H1 (cell line): ENCODE results near the gene CDH1. TPM values are rescaled to one million over a fixed set of nuclear protein-coding genes. Genes with fewer than 3 reads are reported as not detected.

Experiments used
- CTCF ChIA-PET: fragments of 300-600 bp; sonication (Branson Sonifier 250); formaldehyde crosslinking; loops from one replicate; lab custom pipeline; 2021; ENCODE audit not compliant: partially characterized antibody; lab: Charles Lee
- POLR2A ChIA-PET: fragments of 300-600 bp; sonication (Branson Sonifier 250); formaldehyde crosslinking; loops from one replicate; lab custom pipeline; 2021; ENCODE audit warnings: inconsistent platforms; ENCODE audit not compliant: partially characterized antibody; lab: Charles Lee
- DNase-seq, 2 experiments: peaks; one replicate each; pipeline versions ENCODE4 v3.0.0 to v3.0.0-alpha.2; 2010 to 2022; ENCODE audit warnings: low spot score in 2 of 2, low read depth in 1 of 2, mixed read lengths in 1 of 2
- FAIRE-seq: peaks from 2 replicates; lab custom pipeline; 2011; peaks lifted over from hg19 to GRCh38; lab: Jason Lieb, UNC
- H2AFZ ChIP-seq: 2 replicates; pipeline ENCODE4 v1.8.1; 2012; ENCODE audit warnings: low read length, inconsistent platforms
- H2AK5ac ChIP-seq: 2 replicates; pipeline ENCODE4 v1.6.1; 2013; ENCODE audit warnings: low read depth, low read length
- H2BK120ac ChIP-seq: replicated peaks from 2 replicates; pipeline ENCODE3; 2013; ENCODE audit warnings: low read depth, low read length, inconsistent platforms
- H2BK12ac ChIP-seq: 2 replicates; pipeline ENCODE4 v1.6.1; 2013; ENCODE audit warnings: low read depth, low read length
- H2BK15ac ChIP-seq: 2 replicates; pipeline ENCODE4 v1.6.1; 2013; ENCODE audit warnings: low read length
- H2BK20ac ChIP-seq: 2 replicates; pipeline ENCODE4 v1.6.1; 2013; ENCODE audit warnings: low read length
- H2BK5ac ChIP-seq: 2 replicates; pipeline ENCODE4 v1.6.1; 2013; ENCODE audit warnings: low read depth, low read length
- H3K14ac ChIP-seq: 2 replicates; pipeline ENCODE4 v1.6.1; 2013; ENCODE audit warnings: inconsistent platforms; ENCODE audit not compliant: insufficient read length
- H3K18ac ChIP-seq: 2 replicates; pipeline ENCODE4 v1.6.1; 2013; ENCODE audit warnings: low read length; ENCODE audit errors: extremely low read depth
- H3K23ac ChIP-seq: 2 replicates; pipeline ENCODE4 v1.6.1; 2013; ENCODE audit warnings: inconsistent platforms; ENCODE audit not compliant: insufficient read length
- H3K23me2 ChIP-seq: 2 replicates; pipeline ENCODE4 v1.6.1; 2013; ENCODE audit warnings: low read depth, low read length
- H3K27ac ChIP-seq: 2 replicates; pipeline ENCODE4 v1.6.1; 2011; ENCODE audit warnings: low read depth, low read length, inconsistent platforms
- H3K27me3 ChIP-seq, 4 experiments: replicated peaks in 1 of 4; 1 replicate in 1 of 4; 2 replicates in 3 of 4; pipeline versions ENCODE4 v1.6.1 to v1.8.1; 2011 to 2013; ENCODE audit warnings: low read length in 3 of 4, mild to moderate bottlenecking in 3 of 4, inconsistent platforms in 2 of 4, mixed read lengths in 2 of 4, moderate library complexity in 1 of 4; ENCODE audit not compliant: control insufficient read depth in 3 of 4, insufficient read depth in 3 of 4; ENCODE audit errors: extremely low read depth in 1 of 4
- H3K36me3 ChIP-seq, 4 experiments: 2 replicates each; pipeline versions ENCODE4 v1.6.1 to v1.8.1; 2011 to 2013; ENCODE audit warnings: mild to moderate bottlenecking in 4 of 4, low read length in 3 of 4, moderate library complexity in 2 of 4, control low read depth in 1 of 4, inconsistent platforms in 1 of 4; ENCODE audit not compliant: insufficient read depth in 4 of 4, control insufficient read depth in 2 of 4
- H3K4ac ChIP-seq: replicated peaks from 2 replicates; pipeline ENCODE3; 2013; ENCODE audit warnings: low read length, low read depth, mixed read lengths, inconsistent platforms; ENCODE audit not compliant: insufficient read length
- H3K4me1 ChIP-seq, 4 experiments: replicated peaks in 1 of 4; 1 replicate in 1 of 4; 2 replicates in 3 of 4; pipeline versions ENCODE4 v1.6.1 to v1.8.1; 2011 to 2013; ENCODE audit warnings: low read length in 3 of 4, inconsistent platforms in 2 of 4, mixed read lengths in 1 of 4; ENCODE audit not compliant: insufficient read depth in 4 of 4, control insufficient read depth in 3 of 4
- H3K4me2 ChIP-seq, 2 experiments: 2 replicates each; pipeline versions ENCODE4 v1.6.1 to v1.8.1; 2011 to 2013; ENCODE audit warnings: low read depth in 2 of 2, low read length in 2 of 2, control low read depth in 1 of 2, inconsistent platforms in 1 of 2, mild to moderate bottlenecking in 1 of 2; ENCODE audit not compliant: insufficient read depth in 1 of 2
- H3K4me3 ChIP-seq, 4 experiments: fragments of 200-600, 300-600 bp in 1 of 4; sonication (generic), shearing (Covaris generic), sonication (Bioruptor Twin) in 1 of 4; 2 replicates each; pipeline versions ENCODE4 v1.5.1 to v1.8.1; 2011 to 2016; ENCODE audit warnings: low read length in 4 of 4, low read depth in 3 of 4, control low read depth in 2 of 4, inconsistent platforms in 2 of 4, mild to moderate bottlenecking in 2 of 4, mixed read lengths in 1 of 4, moderate library complexity in 1 of 4; ENCODE audit not compliant: insufficient read depth in 2 of 4; ENCODE audit errors: extremely low read depth in 1 of 4
- H3K56ac ChIP-seq: replicated peaks from 2 replicates; pipeline ENCODE3; 2013; ENCODE audit warnings: low read depth, mild to moderate bottlenecking, mixed read lengths, low read length, inconsistent platforms; ENCODE audit not compliant: insufficient read length
- H3K79me1 ChIP-seq: 2 replicates; pipeline ENCODE4 v1.6.1; 2013; ENCODE audit warnings: low read depth, low read length, control low read depth
- H3K79me2 ChIP-seq, 2 experiments: 2 replicates each; pipeline versions ENCODE4 v1.6.1 to v1.8.1; 2012 to 2013; ENCODE audit warnings: low read length in 2 of 2, mild to moderate bottlenecking in 2 of 2, inconsistent platforms in 1 of 2; ENCODE audit not compliant: insufficient read depth in 2 of 2, control insufficient read depth in 1 of 2
- H3K9ac ChIP-seq, 4 experiments: replicated peaks in 1 of 4; 1 replicate in 1 of 4; 2 replicates in 3 of 4; pipeline versions ENCODE4 v1.6.1 to v1.8.1; 2011 to 2013; ENCODE audit warnings: low read depth in 3 of 4, low read length in 3 of 4, control low read depth in 2 of 4, mild to moderate bottlenecking in 2 of 4, moderate library complexity in 2 of 4, inconsistent platforms in 1 of 4; ENCODE audit errors: extremely low read depth in 1 of 4
- H3K9me3 ChIP-seq, 2 experiments: 2 replicates each; pipeline versions ENCODE4 v1.6.1 to v1.8.1; 2012 to 2013; ENCODE audit warnings: mild to moderate bottlenecking in 2 of 2, moderate library complexity in 2 of 2, control low read depth in 1 of 2, inconsistent platforms in 1 of 2, low read depth in 1 of 2, low read length in 1 of 2, mixed read lengths in 1 of 2; ENCODE audit not compliant: insufficient read depth in 2 of 2
- H4K20me1 ChIP-seq, 2 experiments: replicated peaks in 1 of 2; 2 replicates each; pipeline versions ENCODE3 to v1.8.1; 2011 to 2013; ENCODE audit warnings: inconsistent platforms in 2 of 2, low read length in 2 of 2, mild to moderate bottlenecking in 1 of 2; ENCODE audit not compliant: insufficient read depth in 2 of 2, control insufficient read depth in 1 of 2
- H4K5ac ChIP-seq: 2 replicates; pipeline ENCODE4 v1.6.1; 2013; ENCODE audit warnings: low read length, low read depth, mixed read lengths, inconsistent platforms; ENCODE audit not compliant: insufficient read length
- H4K8ac ChIP-seq: 2 replicates; pipeline ENCODE4 v1.8.0; 2013; ENCODE audit warnings: mild to moderate bottlenecking, moderate library complexity, low read length, inconsistent platforms; ENCODE audit not compliant: insufficient read depth; ENCODE audit errors: extremely low read depth
- H4K91ac ChIP-seq: replicated peaks from 2 replicates; pipeline ENCODE3; 2013; ENCODE audit warnings: low read length, mixed read lengths, inconsistent platforms; ENCODE audit not compliant: insufficient read length
- CBX8 ChIP-seq: fragments of 300-800, 300-1000 bp; sonication (generic); IDR thresholded peaks from 2 replicates; pipeline ENCODE4 v1.7.1; 2016; ENCODE audit warnings: low read depth, low read length, borderline replicate concordance
- CHD1 ChIP-seq: IDR thresholded peaks from 2 replicates; pipeline ENCODE4 v1.6.1; 2012; ENCODE audit warnings: low read depth, low read length, improper control_type of control experiment
- CREB1 ChIP-seq: IDR thresholded peaks from 2 replicates; pipeline ENCODE4 v1.6.1; 2012; ENCODE audit warnings: inconsistent platforms
- GTF2F1 ChIP-seq: IDR thresholded peaks from 2 replicates; pipeline ENCODE4 v1.6.1; 2012; ENCODE audit warnings: low read depth, low read length, improper control_type of control experiment, borderline replicate concordance
- KDM4A ChIP-seq: IDR thresholded peaks from one replicate; pipeline ENCODE4 v1.7.1; 2012; ENCODE audit warnings: low read depth, mild to moderate bottlenecking, moderate library complexity, low read length, inconsistent platforms; ENCODE audit not compliant: severe bottlenecking
- NRF1 ChIP-seq: IDR thresholded peaks from 2 replicates; pipeline ENCODE4 v1.6.1; 2011; ENCODE audit warnings: mild to moderate bottlenecking, low read depth, low read length, improper control_type of control experiment
- PHF8 ChIP-seq: fragments of 200-600 bp; sonication (generic); conservative IDR thresholded peaks from 2 replicates; pipeline ENCODE4 v1.7.1; 2012; ENCODE audit warnings: low read depth, mild to moderate bottlenecking, inconsistent platforms, low read length, moderate library complexity
- RBBP5 ChIP-seq: IDR thresholded peaks from 2 replicates; pipeline ENCODE4 v1.7.1; 2012; ENCODE audit warnings: low read depth, mild to moderate bottlenecking, inconsistent platforms, low read length, moderate library complexity, borderline replicate concordance
- RFX5 ChIP-seq: IDR thresholded peaks from 2 replicates; pipeline ENCODE4 v1.6.1; 2011; ENCODE audit warnings: low read depth, low read length, improper control_type of control experiment, borderline replicate concordance
- SP1 ChIP-seq: IDR thresholded peaks from 2 replicates; pipeline ENCODE4 v1.6.1; 2011; ENCODE audit warnings: low read depth, low read length
- SP2 ChIP-seq: IDR thresholded peaks from 2 replicates; pipeline ENCODE4 v1.6.1; 2012; ENCODE audit warnings: mild to moderate bottlenecking, low read length, inconsistent platforms
- SUZ12 ChIP-seq: fragments of 200-600 bp; sonication (generic); IDR thresholded peaks from 2 replicates; pipeline ENCODE4 v1.6.1; 2012; ENCODE audit warnings: mild to moderate bottlenecking, inconsistent platforms, low read length, moderate library complexity, mixed read lengths
- TAF7 ChIP-seq: optimal IDR thresholded peaks from 2 replicates; pipeline ENCODE3; 2011; ENCODE audit warnings: low read depth, mild to moderate bottlenecking, inconsistent platforms, low read length, moderate library complexity, borderline replicate concordance
- YY1 ChIP-seq: IDR thresholded peaks from 2 replicates; pipeline ENCODE4 v1.6.1; 2011; ENCODE audit warnings: low read depth, mild to moderate bottlenecking, low read length
- WGBS, 2 experiments: shearing (Covaris generic) in 1 of 2; methylation state at CpG; one replicate each; pipeline versions ENCODE4 v1.1.6 to v1.1.7; 2013 to 2015; ENCODE audit warnings: low lambda C conversion rate in 2 of 2, mixed read lengths in 2 of 2, inconsistent platforms in 1 of 2, low coverage in 1 of 2, missing lambda C conversion rate in 1 of 2; ENCODE audit not compliant: insufficient replicate concordance in 2 of 2, insufficient coverage in 1 of 2, insufficient read length in 1 of 2; ENCODE audit errors: extremely low coverage in 1 of 2, missing lambda C conversion rate in 1 of 2; 5-methylcytosine and 5-hydroxymethylcytosine counted together
- polyA plus RNA-seq, 7 experiments: library from polyadenylated mRNA; depleted of rRNA in 3 of 7; stranded (reverse) in 5 of 7; unstranded in 2 of 7; fragments of >200 nt in 5 of 7; fragments of 200-250 nt in 2 of 7; gene quantifications; 1 replicate in 5 of 7; 2 replicates in 1 of 7; 4 replicates in 1 of 7; pipeline versions ENCODE4 v1.2.1 to v1.2.3, GENCODE V29; 2011 to 2013; ENCODE audit warnings: missing spikeins in 2 of 7, mixed read lengths in 2 of 7
- total RNA-seq: library from RNA; stranded (reverse); fragmentation: NEBNext Ultra II Directional; extraction: Animal tissue kit (Norgen Biotek cat#: 25700); gene quantifications from 2 replicates; pipeline ENCODE4 v1.2.1, GENCODE V29; 2021
- TF ChIP-seq, protein P1 (sequence below): IDR thresholded peaks from 2 replicates; pipeline ENCODE4 v1.6.1; 2012; ENCODE audit warnings: inconsistent platforms

CDH1 gene
- total and polyA plus RNA-seq, 2 of the 8 experiments (the other 6 are each of a cell fraction or from before 2014, with no cell fraction given), result 133 to 265 TPM

DNA sequence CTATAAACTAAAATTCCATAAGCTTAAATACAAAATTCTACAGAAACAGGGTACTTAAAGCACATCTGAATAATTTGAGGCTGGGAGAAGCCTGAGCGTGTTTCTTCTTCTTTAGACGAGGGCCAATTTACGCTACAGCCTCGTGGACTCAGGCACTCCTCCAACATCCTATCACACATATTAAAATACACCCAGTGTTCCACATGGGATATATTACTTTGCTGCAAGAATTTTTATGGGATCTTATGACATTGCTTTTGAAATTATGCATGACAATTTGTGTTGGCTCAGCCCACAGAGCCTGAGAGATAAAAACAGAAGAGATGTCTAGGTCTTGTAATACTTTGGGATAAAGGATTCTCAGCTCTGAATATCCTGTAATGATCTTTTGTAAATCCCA lies 102.7 kb downstream of the CDH1 start:
- H3K9me3 ChIP-seq, result no peaks in the 10 kb centered on the region
- no peaks in the 10 kb centered on the region for H3K4me1 ChIP-seq
- CTCF ChIA-PET, result interaction anchor here (1.1 kb wide), 1 partner anchor 249 kb away, joined by 3 read pairs; no protein-coding TSS in a partner anchor
- no peaks in the 10 kb centered on the region for H3K79me1 ChIP-seq
- no peak overlapping the region for H2BK15ac ChIP-seq
- no peaks in the 10 kb centered on the region for H4K20me1 ChIP-seq
- no peak overlapping the region for H4K8ac ChIP-seq
- no peak overlapping the region for H2BK5ac ChIP-seq
- no peak overlapping the region for H3K27ac ChIP-seq
- no peak overlapping the region for H3K9ac ChIP-seq
- no peak overlapping the region for H2AFZ ChIP-seq
- WGBS, 2 experiments, result 96% methylated on average over 4 of the region's 4 CpGs; no CpG with 5 or more reads in 1 of the 2 experiments
- H2AK5ac ChIP-seq, result no peak overlapping the region
- no peaks in the 10 kb centered on the region for H3K27me3 ChIP-seq
- H4K5ac ChIP-seq, result no peak overlapping the region
- H3K79me2 ChIP-seq, result no peaks in the 10 kb centered on the region
- no peak overlapping the region for H3K4me3 ChIP-seq
- no peak overlapping the region for H4K91ac ChIP-seq
- H2BK120ac ChIP-seq, result no peak overlapping the region
- H2BK20ac ChIP-seq, result no peak overlapping the region
- H3K14ac ChIP-seq, result no peak overlapping the region
- POLR2A ChIA-PET, result interaction anchor here (1.0 kb wide), 1 partner anchor 59 kb away, joined by 3 read pairs; no protein-coding TSS in a partner anchor
- DNase-seq (no peak), FAIRE-seq (no peak)
- peaks cover under 1 to 11% (median 6%) of the 10 kb centered on the region in 4 experiments; a peak in 7 of 8 replicates for H3K36me3 ChIP-seq
- H3K23me2 ChIP-seq, result peaks cover 6% of the 10 kb centered on the region
- no peak overlapping the region for H2BK12ac ChIP-seq
- no peak overlapping the region for H3K4ac ChIP-seq
- H3K4me2 ChIP-seq, result no peak overlapping the region
- H3K23ac ChIP-seq, result no peak overlapping the region
- H3K56ac ChIP-seq, result no peak overlapping the region
- H3K18ac ChIP-seq, result no peak overlapping the region
- no peak for TF ChIP-seq YY1
- TF ChIP-seq, protein P1, sequence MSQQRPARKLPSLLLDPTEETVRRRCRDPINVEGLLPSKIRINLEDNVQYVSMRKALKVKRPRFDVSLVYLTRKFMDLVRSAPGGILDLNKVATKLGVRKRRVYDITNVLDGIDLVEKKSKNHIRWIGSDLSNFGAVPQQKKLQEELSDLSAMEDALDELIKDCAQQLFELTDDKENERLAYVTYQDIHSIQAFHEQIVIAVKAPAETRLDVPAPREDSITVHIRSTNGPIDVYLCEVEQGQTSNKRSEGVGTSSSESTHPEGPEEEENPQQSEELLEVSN, result no peak
- no peak for TF ChIP-seq TAF7
- no peak for TF ChIP-seq SP2
- TF ChIP-seq SUZ12, result no peak
- no peak for TF ChIP-seq CHD1
- no peak for TF ChIP-seq PHF8
- TF ChIP-seq NRF1, result no peak
- TF ChIP-seq RFX5, result no peak
- TF ChIP-seq SP1, result no peak
- no peak for TF ChIP-seq CBX8
- no peak for TF ChIP-seq KDM4A
- TF ChIP-seq CREB1, result no peak
- no peak for TF ChIP-seq GTF2F1
- no peak for TF ChIP-seq RBBP5
